Spleen (tissue), 11 donors: Measurements from ENCODE around the gene MAG. TPM values are rescaled to one million over a fixed set of nuclear protein-coding genes. Genes with fewer than 3 reads are reported as not detected.

ENCODE experiments used
- DNase-seq: peaks from one replicate; pipeline ENCODE4 v3.0.0-alpha.2; 2020
- H3K27ac ChIP-seq, 8 donors: fragments of 200-600 bp; sonication (generic) in 7 of 8; 1 replicate in 4 of 8; 2 replicates in 4 of 8; pipeline versions ENCODE4 v1.5.0 to v1.8.0; 2016 to 2021; ENCODE audit warnings: inconsistent platforms in 4 of 8, mild to moderate bottlenecking in 4 of 8, moderate library complexity in 1 of 8
- H3K27me3 ChIP-seq, 7 donors: fragments of 200-600 bp; sonication (generic) in 6 of 7; replicated peaks in 1 of 7; 1 replicate in 4 of 7; 2 replicates in 3 of 7; pipeline versions ENCODE4 v1.5.0 to v1.8.0; 2016 to 2021; ENCODE audit warnings: inconsistent platforms in 3 of 7, mild to moderate bottlenecking in 1 of 7
- H3K36me3 ChIP-seq, 6 donors: fragments of 200-600 bp; sonication (generic) in 5 of 6; 1 replicate in 4 of 6; 2 replicates in 2 of 6; pipeline versions ENCODE4 v1.5.0 to v1.8.0; 2016 to 2021; ENCODE audit warnings: inconsistent platforms in 2 of 6
- H3K4me1 ChIP-seq, 6 donors: fragments of 200-600 bp; sonication (generic) in 5 of 6; 1 replicate in 3 of 6; 2 replicates in 3 of 6; pipeline versions ENCODE4 v1.5.0 to v1.8.0; 2016 to 2021; ENCODE audit warnings: inconsistent platforms in 3 of 6
- H3K4me3 ChIP-seq, 8 donors: fragments of 200-600 bp; sonication (generic) in 7 of 8; 1 replicate in 4 of 8; 2 replicates in 4 of 8; pipeline versions ENCODE4 v1.5.0 to v1.8.0; 2016 to 2021; ENCODE audit warnings: inconsistent platforms in 4 of 8, mild to moderate bottlenecking in 4 of 8, moderate library complexity in 2 of 8
- H3K9me3 ChIP-seq, 8 donors: fragments of 200-600 bp; sonication (generic) in 7 of 8; 1 replicate in 4 of 8; 2 replicates in 4 of 8; pipeline versions ENCODE4 v1.5.0 to v1.8.0; 2016 to 2021; ENCODE audit warnings: inconsistent platforms in 4 of 8
- POLR2A ChIP-seq, 3 donors: fragments of 450-650 bp; IDR thresholded peaks; one replicate each; pipeline ENCODE4 v1.5.1; 2017; ENCODE audit warnings: antibody characterized with exemption in 3 of 3, mild to moderate bottlenecking in 1 of 3
- POLR2AphosphoS5 ChIP-seq, 3 donors: sonication (generic); formaldehyde crosslinking; IDR thresholded peaks; one replicate each; pipeline ENCODE4 v1.5.1; 2017; ENCODE audit warnings: antibody characterized with exemption in 3 of 3
- WGBS, 5 donors: extraction: QIAGEN DNeasy Blood & Tissue Kit in 3 of 5; methylation state at CpG; one replicate each; pipeline versions ENCODE4 v1.1.5 to v1.1.7; 2013 to 2018; 5-methylcytosine and 5-hydroxymethylcytosine counted together
- intact Hi-C: fragments of 100-400 bp; cut with DNase I; formaldehyde crosslinking; loops from one replicate; pipeline ENCODE4 v1.15.0; 2023; ENCODE audit warnings: low total_unique reads
- polyA plus RNA-seq, 3 donors: library from polyadenylated mRNA; stranded (reverse); fragments of 200-250 nt; gene quantifications; one replicate each; pipeline ENCODE4 v1.2.1, GENCODE V29; 2013
- total RNA-seq, 7 donors: library from RNA; depleted of rRNA in 3 of 7; stranded (reverse); fragments of >200 nt in 3 of 7; fragmentation: NEBNext Ultra II Directional in 4 of 7; extraction: Animal tissue kit (Norgen Biotek cat#: 25700) in 4 of 7; gene quantifications; one replicate each; pipeline versions ENCODE4 v1.1.0 to v1.2.1, GENCODE V29; 2016 to 2021
- TF ChIP-seq, protein P1 (sequence below), 11 experiments: fragments of 200-600 bp in 7 of 11; fragments of 450-650 bp in 4 of 11; sonication (generic) in 4 of 11; IDR thresholded peaks in 8 of 11; conservative IDR thresholded peaks in 3 of 11; 1 replicate in 7 of 11; 2 replicates in 4 of 11; pipeline versions ENCODE4 v1.4.0 to v1.8.0; 2016 to 2021; ENCODE audit warnings: antibody characterized with exemption in 11 of 11, inconsistent platforms in 4 of 11, mild to moderate bottlenecking in 1 of 11
- donor health status: healthy with polysubstance abuse.
- donor health status: DM: no; HTN: no; CAD: no; lungs with moderate emphysema.
- donor health status: DM: no; HTN: no; CAD: no.
- donor health status: Bipolar disorder and iron deficiency.
- donor health status: healthy.
- donor health status: DM: no; HTN: no; CAD: no.
- donor health status: DM: yes; HTN: yes; CAD: no.

Gene MAG
- total and polyA plus RNA-seq, 10 donors: 0.07 to 55.2 (median 0.38) TPM; not detected in 2

DNA sequence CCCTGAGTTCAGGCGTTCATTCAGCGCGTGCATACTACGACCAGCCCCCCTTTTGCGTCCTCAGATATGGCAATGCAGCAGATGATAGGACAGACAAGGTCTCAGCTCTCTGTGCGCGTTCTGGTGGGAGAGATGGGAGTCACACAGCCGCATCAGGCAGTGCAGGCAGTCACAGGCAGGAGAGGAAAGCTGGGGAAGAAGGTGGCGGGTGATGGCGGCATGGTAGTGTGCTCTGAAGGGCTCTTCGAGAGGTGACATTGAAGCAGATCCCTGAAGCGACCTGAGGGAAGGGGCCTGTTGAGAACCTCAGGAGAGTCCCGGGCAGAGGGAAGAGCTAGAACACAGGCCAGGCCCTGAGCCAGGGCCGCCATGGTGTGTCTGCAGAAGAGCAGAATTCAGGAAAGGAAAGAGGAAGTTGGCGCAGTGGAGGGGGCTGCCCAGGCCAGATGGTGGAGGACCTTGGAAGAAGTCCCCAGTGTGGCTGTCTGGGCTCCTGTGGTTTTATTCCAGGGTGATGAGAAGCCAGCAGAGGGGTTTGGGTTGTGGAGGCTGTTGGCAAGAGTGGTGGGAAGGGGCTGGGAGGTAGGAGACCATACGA is 19.7 kb upstream of the MAG start:
- peak overlapping the region in 4 of 8 donors; percentile 10 to 30 (median 20) for H3K27ac ChIP-seq
- no peaks in the 10 kb centered on the region for H3K27me3 ChIP-seq
- intact Hi-C loops: loop anchor here (10.0 kb wide), 1 partner anchor 63 kb away; no protein-coding TSS in a partner anchor
- no peak for DNase-seq
- H3K4me3 ChIP-seq: no peak overlapping the region
- peaks cover 20 to 65% (median 39%) of the 10 kb centered on the region in 6 donors for H3K4me1 ChIP-seq
- TF ChIP-seq POLR2A (IDR thresholded peaks at IDR 0.05) (no peak), POLR2AphosphoS5 (IDR thresholded peaks at IDR 0.05) (peak in 1 of 3 donors; percentile 48)
- H3K36me3 ChIP-seq: peaks cover 0 to 76% (median 58%) of the 10 kb centered on the region in 6 donors
- H3K9me3 ChIP-seq: no peaks in the 10 kb centered on the region
- 61 to 67% (median 63%) methylated on average over 16 of the region's 16 CpGs for WGBS, 5 donors

- Histone ChIP-seq H3K36me3 (peaks cover 0 to 85% (median 64%) of the 10 kb centered on the region in 6 donors), H3K4me1 (peaks cover 20 to 62% (median 37%) of the 10 kb centered on the region in 6 donors), H3K9me3 (no peaks in the 10 kb centered on the region), H3K4me3 (no peak overlapping the region), H3K27me3 (no peaks in the 10 kb centered on the region), H3K27ac (peak overlapping the region in 1 of 8 donors; percentile 30)
- intact Hi-C loops: loop anchor here (10.0 kb wide), 1 partner anchor 62 kb away; no protein-coding TSS in a partner anchor
- WGBS, 5 donors: 80 to 91% (median 89%) methylated on average over 10 of the region's 10 CpGs
- TF ChIP-seq POLR2AphosphoS5 (IDR thresholded peaks at IDR 0.05) (no peak), POLR2A (IDR thresholded peaks at IDR 0.05) (no peak)
- TF ChIP-seq, protein P1, sequence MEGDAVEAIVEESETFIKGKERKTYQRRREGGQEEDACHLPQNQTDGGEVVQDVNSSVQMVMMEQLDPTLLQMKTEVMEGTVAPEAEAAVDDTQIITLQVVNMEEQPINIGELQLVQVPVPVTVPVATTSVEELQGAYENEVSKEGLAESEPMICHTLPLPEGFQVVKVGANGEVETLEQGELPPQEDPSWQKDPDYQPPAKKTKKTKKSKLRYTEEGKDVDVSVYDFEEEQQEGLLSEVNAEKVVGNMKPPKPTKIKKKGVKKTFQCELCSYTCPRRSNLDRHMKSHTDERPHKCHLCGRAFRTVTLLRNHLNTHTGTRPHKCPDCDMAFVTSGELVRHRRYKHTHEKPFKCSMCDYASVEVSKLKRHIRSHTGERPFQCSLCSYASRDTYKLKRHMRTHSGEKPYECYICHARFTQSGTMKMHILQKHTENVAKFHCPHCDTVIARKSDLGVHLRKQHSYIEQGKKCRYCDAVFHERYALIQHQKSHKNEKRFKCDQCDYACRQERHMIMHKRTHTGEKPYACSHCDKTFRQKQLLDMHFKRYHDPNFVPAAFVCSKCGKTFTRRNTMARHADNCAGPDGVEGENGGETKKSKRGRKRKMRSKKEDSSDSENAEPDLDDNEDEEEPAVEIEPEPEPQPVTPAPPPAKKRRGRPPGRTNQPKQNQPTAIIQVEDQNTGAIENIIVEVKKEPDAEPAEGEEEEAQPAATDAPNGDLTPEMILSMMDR (IDR thresholded peaks at IDR 0.05 in 8 of 11, conservative IDR thresholded peaks at IDR 0.05 in 3 of 11): no peak
- no peak for DNase-seq
Observed at GRCh38 chr19:35272954-35273649, 18.9 kb upstream of the MAG start.

GRCh38 chr19:35273686-35274259 is 18.2 kb upstream of the MAG start:
- H3K4me3 ChIP-seq: no peak overlapping the region
- H3K4me1 ChIP-seq: peaks cover 20 to 66% (median 37%) of the 10 kb centered on the region in 6 donors
- DNase-seq: no peak
- no peaks in the 10 kb centered on the region for H3K27me3 ChIP-seq
- H3K27ac ChIP-seq: no peak overlapping the region
- intact Hi-C loops: loop anchor here (10.0 kb wide), 1 partner anchor 61 kb away; no protein-coding TSS in a partner anchor
- TF ChIP-seq, protein P1 (IDR thresholded peaks at IDR 0.05 in 8 of 11, conservative IDR thresholded peaks at IDR 0.05 in 3 of 11): no peak
- TF ChIP-seq POLR2AphosphoS5 (IDR thresholded peaks at IDR 0.05) (peak in 1 of 3 donors; percentile 7), POLR2A (IDR thresholded peaks at IDR 0.05) (no peak)
- peaks cover 0 to 91% (median 70%) of the 10 kb centered on the region in 6 donors for H3K36me3 ChIP-seq
- WGBS, 5 donors: 75 to 84% (median 80%) methylated on average over 14 of the region's 14 CpGs
- no peaks in the 10 kb centered on the region for H3K9me3 ChIP-seq

DNA sequence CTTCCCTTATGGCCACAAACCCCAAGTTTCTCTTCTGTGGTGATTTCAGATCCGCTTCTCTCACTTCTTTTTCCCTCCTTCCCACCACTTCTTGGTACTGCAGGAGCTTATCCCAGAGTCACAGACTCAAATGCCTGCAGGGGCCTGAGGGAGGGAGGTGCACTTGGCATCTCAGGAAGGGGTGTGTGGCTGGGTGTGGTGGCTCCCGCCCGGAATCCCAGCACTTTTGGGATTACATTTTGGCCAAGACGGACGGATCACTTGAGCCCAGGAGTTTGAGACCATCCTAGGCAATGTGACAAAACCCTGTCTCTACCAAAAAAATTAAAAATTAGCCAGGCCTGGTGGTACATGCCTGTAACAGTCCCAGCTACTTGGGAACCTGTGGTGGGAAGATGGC is 17.6 kb upstream of the MAG start:
- intact Hi-C loops: loop anchor here (10.0 kb wide), 1 partner anchor 60 kb away; no protein-coding TSS in a partner anchor
- 78 to 95% (median 86%) methylated on average over 5 of the region's 5 CpGs for WGBS, 5 donors
- DNase-seq: no peak

More for the DNA sequence above, 17.6 kb upstream of the MAG start:
- H3K4me3 ChIP-seq: no peak overlapping the region
- TF ChIP-seq POLR2A (IDR thresholded peaks at IDR 0.05): no peak
- no peak for TF ChIP-seq POLR2AphosphoS5 (IDR thresholded peaks at IDR 0.05)
- TF ChIP-seq, protein P1 (IDR thresholded peaks at IDR 0.05 in 8 of 11, conservative IDR thresholded peaks at IDR 0.05 in 3 of 11): no peak
- peaks cover 3 to 97% (median 76%) of the 10 kb centered on the region in 6 donors for H3K36me3 ChIP-seq
- no peaks in the 10 kb centered on the region for H3K9me3 ChIP-seq
- peaks cover 20 to 71% (median 37%) of the 10 kb centered on the region in 6 donors for H3K4me1 ChIP-seq
- no peak overlapping the region for H3K27ac ChIP-seq
- no peaks in the 10 kb centered on the region for H3K27me3 ChIP-seq
